SU-DHL-6 (cell line): Measurements from ENCODE around the gene PRKCZ.

Experiments
- H2AFZ ChIP-seq: fragments of 200-600 bp; sonication (generic); 2 replicates; pipeline ENCODE4 v1.6.1; 2014; ENCODE audit warnings: low read depth, mild to moderate bottlenecking, moderate library complexity, mixed read lengths, antibody characterized with exemption, low read length; ENCODE audit not compliant: severe bottlenecking
- H3F3A ChIP-seq: fragments of 200-600 bp; shearing (Covaris generic); 2 replicates; pipeline ENCODE4 v1.6.0; 2016; ENCODE audit warnings: antibody characterized with exemption, mild to moderate bottlenecking; ENCODE audit not compliant: insufficient read depth
- H3K27ac ChIP-seq: fragments of 200-600 bp; sonication (generic); 2 replicates; pipeline ENCODE4 v1.5.1; 2016; ENCODE audit warnings: low read depth, mild to moderate bottlenecking, low read length, moderate library complexity, mixed read lengths
- H3K27me3 ChIP-seq: fragments of 200-600 bp; sonication (generic), shearing (Covaris generic); 2 replicates; pipeline ENCODE4 v1.6.0; 2014; ENCODE audit warnings: mild to moderate bottlenecking, low read length
- H3K36me3 ChIP-seq: fragments of 200-600 bp; sonication (generic); 2 replicates; pipeline ENCODE4 v1.6.1; 2014; ENCODE audit warnings: mild to moderate bottlenecking, low read length, mixed read lengths
- H3K4me2 ChIP-seq: fragments of 300-600, 200-600 bp; shearing (Covaris generic), sonication (generic); 2 replicates; pipeline ENCODE4 v1.6.0; 2014; ENCODE audit warnings: low read length, low read depth, mild to moderate bottlenecking; ENCODE audit not compliant: poor library complexity, severe bottlenecking
- H3K4me3 ChIP-seq: fragments of 200-600 bp; sonication (generic); 2 replicates; pipeline ENCODE4 v1.5.1; 2014; ENCODE audit warnings: antibody characterized with exemption, low read length, mild to moderate bottlenecking, mixed read lengths; ENCODE audit not compliant: insufficient read depth, poor library complexity, severe bottlenecking
- H3K79me2 ChIP-seq: fragments of 200-600 bp; sonication (generic); 2 replicates; pipeline ENCODE4 v1.6.1; 2014; ENCODE audit warnings: mild to moderate bottlenecking, low read length, moderate library complexity; ENCODE audit not compliant: insufficient read depth
- H3K9ac ChIP-seq: fragments of 200-600 bp; sonication (generic); 2 replicates; pipeline ENCODE4 v1.7.0; 2014; ENCODE audit warnings: mild to moderate bottlenecking, low read length
- H3K9me2 ChIP-seq: fragments of 200-600 bp; sonication (generic); replicated peaks from 2 replicates; pipeline ENCODE4 v1.6.1; 2014; ENCODE audit warnings: low read length; ENCODE audit not compliant: insufficient read depth
- H3K9me3 ChIP-seq: fragments of 200-600 bp; sonication (generic); 2 replicates; pipeline ENCODE4 v1.6.1; 2014; ENCODE audit warnings: low read length, mixed read lengths; ENCODE audit not compliant: insufficient read depth
- H4K20me1 ChIP-seq: fragments of 200-600 bp; sonication (generic); 2 replicates; pipeline ENCODE4 v1.6.1; 2014; ENCODE audit warnings: low read depth, mild to moderate bottlenecking, antibody characterized with exemption, low read length, moderate library complexity, mixed read lengths
- CTCF ChIP-seq: fragments of 200-600 bp; sonication (generic); IDR thresholded peaks from one replicate; pipeline ENCODE4 v1.5.1; 2017; ENCODE audit warnings: antibody characterized with exemption, mild to moderate bottlenecking, low read length, moderate library complexity; ENCODE audit not compliant: insufficient read depth, poor library complexity, severe bottlenecking
- EZH2phosphoT487 ChIP-seq: fragments of 200-600 bp; sonication (generic), shearing (Covaris generic); conservative IDR thresholded peaks from 2 replicates; pipeline ENCODE4 v1.6.1; 2018; ENCODE audit warnings: mild to moderate bottlenecking, antibody characterized with exemption, low read length, moderate library complexity, mixed read lengths

Gene PRKCZ

GRCh38 chr1:2182376-2182775 is 132.2 kb downstream of the PRKCZ start:
- no peak overlapping the region for H3K4me3 ChIP-seq
- no peaks in the 10 kb centered on the region for H3K9me2 ChIP-seq
- no peaks in the 10 kb centered on the region for H3K27me3 ChIP-seq
- H3K9me3 ChIP-seq = no peaks in the 10 kb centered on the region
- no peaks in the 10 kb centered on the region for H4K20me1 ChIP-seq
- no peaks in the 10 kb centered on the region for H3K79me2 ChIP-seq
- no peak overlapping the region for H2AFZ ChIP-seq
- no peak overlapping the region for H3K4me2 ChIP-seq
- H3K36me3 ChIP-seq = no peaks in the 10 kb centered on the region
- TF ChIP-seq CTCF (no peak), EZH2phosphoT487 (no peak)
- no peaks in the 10 kb centered on the region for H3F3A ChIP-seq
- H3K27ac ChIP-seq = no peak overlapping the region
- no peak overlapping the region for H3K9ac ChIP-seq

GRCh38 chr1:2183937-2184334 is 133.7 kb downstream of the PRKCZ start:
- Histone ChIP-seq H4K20me1 (no peaks in the 10 kb centered on the region), H3K9me2 (no peaks in the 10 kb centered on the region), H3K27ac (no peak overlapping the region), H3K4me2 (no peak overlapping the region), H3K79me2 (no peaks in the 10 kb centered on the region), H2AFZ (no peak overlapping the region), H3K9ac (no peak overlapping the region), H3F3A (no peaks in the 10 kb centered on the region), H3K27me3 (no peaks in the 10 kb centered on the region), H3K9me3 (no peaks in the 10 kb centered on the region), H3K36me3 (no peaks in the 10 kb centered on the region), H3K4me3 (no peak overlapping the region)
- TF ChIP-seq CTCF = no peak
- TF ChIP-seq EZH2phosphoT487 = no peak

- no peaks in the 10 kb centered on the region for H3K9me3 ChIP-seq
- no peaks in the 10 kb centered on the region for H3F3A ChIP-seq
- H4K20me1 ChIP-seq = no peaks in the 10 kb centered on the region
- H3K4me2 ChIP-seq = no peak overlapping the region
- H3K27ac ChIP-seq = no peak overlapping the region
- TF ChIP-seq CTCF (no peak), EZH2phosphoT487 (no peak)
- H3K79me2 ChIP-seq = no peaks in the 10 kb centered on the region
- H3K27me3 ChIP-seq = no peaks in the 10 kb centered on the region
- no peaks in the 10 kb centered on the region for H3K9me2 ChIP-seq
- no peak overlapping the region for H3K4me3 ChIP-seq
- H3K9ac ChIP-seq = no peak overlapping the region
- H2AFZ ChIP-seq = no peak overlapping the region
- H3K36me3 ChIP-seq = no peaks in the 10 kb centered on the region
These were observed 134.3 kb downstream of the PRKCZ start for GRCh38 chr1:2184531-2184930.
